Suppressor macrophage treated with lipopolysaccharide for 4 hours (primary cell): Measurements from ENCODE around the gene TMEM62.
"Not testable (repeated sequence)": the region's sequence is repeated elsewhere in the genome, so short reads cannot be mapped to it uniquely, and the experiment has no call there.

ENCODE experiments used
- DNase-seq: peaks from one replicate; pipeline ENCODE4 v3.0.0-alpha.2; 2020

Gene TMEM62

GRCh38 chr15:43125100-43125661, 8.2 kb upstream of the TMEM62 start:
- no peak for DNase-seq

GRCh38 chr15:43126356-43126755, 7.0 kb upstream of the TMEM62 start:
- no peak for DNase-seq

- DNase-seq, result no peak
Observed at GRCh38 chr15:43127752-43128151, 5.6 kb upstream of the TMEM62 start.

- DNase-seq, result not testable (repeated sequence)
Observed at GRCh38 chr15:43128174-43128979, 5.0 kb upstream of the TMEM62 start.

- no peak for DNase-seq
Observed at GRCh38 chr15:43128980-43129335, 4.4 kb upstream of the TMEM62 start.

GRCh38 chr15:43132830-43133429, 456 bp upstream of the TMEM62 start:
- no peak for DNase-seq

- no peak for DNase-seq
Observed at GRCh38 chr15:43134157-43134635, 810 bp downstream of the TMEM62 start.

- no peak for DNase-seq
Observed at GRCh38 chr15:43135351-43135750, 2.0 kb downstream of the TMEM62 start.

GRCh38 chr15:43143203-43143941, 10.0 kb downstream of the TMEM62 start:
- DNase-seq, result peak; percentile 30

- peak; percentile 25 for DNase-seq
Observed at GRCh38 chr15:43144512-43144911, 11.1 kb downstream of the TMEM62 start.

- no peak for DNase-seq
Observed at GRCh38 chr15:43146184-43146583, 12.8 kb downstream of the TMEM62 start.

GRCh38 chr15:43150191-43150929, 17.0 kb downstream of the TMEM62 start:
- peak; percentile 52 for DNase-seq

GRCh38 chr15:43151688-43152087, 18.3 kb downstream of the TMEM62 start:
- no peak for DNase-seq

GRCh38 chr15:43153269-43153668, 19.9 kb downstream of the TMEM62 start:
- no peak for DNase-seq

- DNase-seq, result no peak
Observed at GRCh38 chr15:43165801-43166325, 32.5 kb downstream of the TMEM62 start.

GRCh38 chr15:43167261-43167660, 33.9 kb downstream of the TMEM62 start:
- DNase-seq, result not testable (repeated sequence)

GRCh38 chr15:43168192-43169107, 35.1 kb downstream of the TMEM62 start:
- no peak for DNase-seq

GRCh38 chr15:43169888-43170287, 36.5 kb downstream of the TMEM62 start:
- DNase-seq, result no peak

GRCh38 chr15:43175656-43176309, 42.4 kb downstream of the TMEM62 start:
- DNase-seq, result not testable (repeated sequence)

GRCh38 chr15:43177147-43177546, 43.8 kb downstream of the TMEM62 start:
- DNase-seq, result not testable (repeated sequence)

- no peak for DNase-seq
Observed at GRCh38 chr15:43183270-43183669, 49.9 kb downstream of the TMEM62 start.
